Left ventricle myocardium inferior (tissue), 1 donor: ENCODE measurements around the gene FOSB. TPM values are rescaled to one million over a fixed set of nuclear protein-coding genes. Genes with fewer than 3 reads are reported as not detected.

ENCODE experiments used
- DNase-seq: peaks from one replicate; pipeline ENCODE4 v3.0.0-alpha.2; 2020
- H3K27ac ChIP-seq: fragments of 200-600 bp; replicated peaks from 2 replicates; pipeline ENCODE4 v1.8.0; 2021
- H3K27me3 ChIP-seq: fragments of 200-600 bp; 2 replicates; pipeline ENCODE4 v1.8.0; 2021; ENCODE audit warnings: low read depth
- H3K36me3 ChIP-seq: fragments of 200-600 bp; 2 replicates; pipeline ENCODE4 v1.8.0; 2021
- H3K4me1 ChIP-seq: fragments of 200-600 bp; 2 replicates; pipeline ENCODE4 v1.8.0; 2021
- H3K4me3 ChIP-seq: fragments of 200-600 bp; 2 replicates; pipeline ENCODE4 v1.8.0; 2021; ENCODE audit warnings: mild to moderate bottlenecking, moderate library complexity
- H3K9me3 ChIP-seq: fragments of 200-600 bp; replicated peaks from 2 replicates; pipeline ENCODE4 v1.8.0; 2021
- CTCF ChIP-seq: fragments of 200-600 bp; IDR thresholded peaks from 2 replicates; pipeline ENCODE4 v1.8.0; 2021; ENCODE audit warnings: antibody characterized with exemption, mild to moderate bottlenecking, borderline replicate concordance
- intact Hi-C: fragments of 100-400 bp; cut with micrococcal nuclease; formaldehyde crosslinking; loops from one replicate; pipeline ENCODE4 v1.11.0; 2022
- total RNA-seq: library from RNA; stranded (reverse); fragmentation: NEBNext Ultra II Directional; extraction: Animal tissue kit (Norgen Biotek cat#: 25700); gene quantifications from one replicate; pipeline ENCODE4 v1.2.1, GENCODE V29; 2021
- donor health status: DM: no; HTN: yes; CAD: no; lungs with severe emphysema.

Gene FOSB
- total RNA-seq, 1 donor from 2014 or later = 0.33 TPM

- Histone ChIP-seq H3K27me3 (no peaks in the 10 kb centered on the region), H3K27ac (no peak overlapping the region), H3K4me1 (peaks cover 38% of the 10 kb centered on the region), H3K4me3 (no peak overlapping the region), H3K9me3 (no peaks in the 10 kb centered on the region), H3K36me3 (no peaks in the 10 kb centered on the region)
- no peak for TF ChIP-seq CTCF
- DNase-seq = no peak
- intact Hi-C loops = no loop called here
Measured at GRCh38 chr19:45448887-45449299, 18.9 kb upstream of the FOSB start.

GRCh38 chr19:45450012-45450333 is 17.8 kb upstream of the FOSB start:
- Histone ChIP-seq H3K36me3 (no peaks in the 10 kb centered on the region), H3K27ac (peak overlapping the region; percentile 82), H3K9me3 (no peaks in the 10 kb centered on the region), H3K4me1 (peaks cover 33% of the 10 kb centered on the region), H3K4me3 (peak overlapping the region; percentile 78), H3K27me3 (no peaks in the 10 kb centered on the region)
- intact Hi-C loops = no loop called here
- TF ChIP-seq CTCF = no peak
- DNase-seq = no peak

GRCh38 chr19:45451131-45451849 is 16.5 kb upstream of the FOSB start:
- no peaks in the 10 kb centered on the region for H3K36me3 ChIP-seq
- H3K9me3 ChIP-seq = no peaks in the 10 kb centered on the region
- intact Hi-C loops = no loop called here
- no peak for DNase-seq
- no peaks in the 10 kb centered on the region for H3K27me3 ChIP-seq
- H3K4me1 ChIP-seq = peaks cover 44% of the 10 kb centered on the region
- H3K4me3 ChIP-seq = peak overlapping the region; percentile 78
- no peak for TF ChIP-seq CTCF
- H3K27ac ChIP-seq = peak overlapping the region; percentile 82

GRCh38 chr19:45451850-45452387 is 15.9 kb upstream of the FOSB start:
- no peaks in the 10 kb centered on the region for H3K36me3 ChIP-seq
- intact Hi-C loops = no loop called here
- H3K27ac ChIP-seq = peak overlapping the region; percentile 82
- peaks cover 46% of the 10 kb centered on the region for H3K4me1 ChIP-seq
- H3K27me3 ChIP-seq = no peaks in the 10 kb centered on the region
- no peak overlapping the region for H3K4me3 ChIP-seq
- no peak for DNase-seq
- no peaks in the 10 kb centered on the region for H3K9me3 ChIP-seq
- no peak for TF ChIP-seq CTCF

- intact Hi-C loops = no loop called here
- H3K27ac ChIP-seq = peak overlapping the region; percentile 79
- peaks cover 25% of the 10 kb centered on the region for H3K4me1 ChIP-seq
- H3K9me3 ChIP-seq = no peaks in the 10 kb centered on the region
- H3K36me3 ChIP-seq = no peaks in the 10 kb centered on the region
- H3K4me3 ChIP-seq = peak overlapping the region; percentile 48
- no peak for TF ChIP-seq CTCF
- peak; percentile 85 for DNase-seq
- H3K27me3 ChIP-seq = no peaks in the 10 kb centered on the region
Measured at GRCh38 chr19:45455707-45456499, 11.9 kb upstream of the FOSB start.
